Activated naive CD8-positive, alpha-beta T cell treated with anti-CD3 and anti-CD28 coated beads, Interleukin-2, amount 50 U/mL, for 24 hours (primary cell): ENCODE measurements around the gene FADS6.

Source experiments
- ATAC-seq: fragments of 150-1000 bp; cut with Tn5 transposase; one replicate; pipeline ENCODE4 v1.10.0; 2021
- DNase-seq: peaks from one replicate; pipeline ENCODE4 v3.0.0; 2021
- H3K27ac Mint-ChIP-seq: one replicate; pipeline ENCODE4 v1.8.0; 2021; ENCODE audit warnings: mild to moderate bottlenecking, mixed read lengths
- H3K27me3 Mint-ChIP-seq: one replicate; pipeline ENCODE4 v1.8.0; 2021; ENCODE audit warnings: mixed read lengths
- H3K36me3 Mint-ChIP-seq: one replicate; pipeline ENCODE4 v1.8.0; 2021; ENCODE audit warnings: low read depth, mixed read lengths
- H3K4me1 Mint-ChIP-seq: one replicate; pipeline ENCODE4 v1.8.0; 2021; ENCODE audit warnings: mixed read lengths
- H3K4me3 Mint-ChIP-seq: one replicate; pipeline ENCODE4 v1.8.0; 2021; ENCODE audit warnings: mild to moderate bottlenecking, moderate library complexity, mixed read lengths
- H3K9me3 Mint-ChIP-seq: one replicate; pipeline ENCODE4 v1.8.0; 2021; ENCODE audit warnings: mixed read lengths

The FADS6 gene

DNA sequence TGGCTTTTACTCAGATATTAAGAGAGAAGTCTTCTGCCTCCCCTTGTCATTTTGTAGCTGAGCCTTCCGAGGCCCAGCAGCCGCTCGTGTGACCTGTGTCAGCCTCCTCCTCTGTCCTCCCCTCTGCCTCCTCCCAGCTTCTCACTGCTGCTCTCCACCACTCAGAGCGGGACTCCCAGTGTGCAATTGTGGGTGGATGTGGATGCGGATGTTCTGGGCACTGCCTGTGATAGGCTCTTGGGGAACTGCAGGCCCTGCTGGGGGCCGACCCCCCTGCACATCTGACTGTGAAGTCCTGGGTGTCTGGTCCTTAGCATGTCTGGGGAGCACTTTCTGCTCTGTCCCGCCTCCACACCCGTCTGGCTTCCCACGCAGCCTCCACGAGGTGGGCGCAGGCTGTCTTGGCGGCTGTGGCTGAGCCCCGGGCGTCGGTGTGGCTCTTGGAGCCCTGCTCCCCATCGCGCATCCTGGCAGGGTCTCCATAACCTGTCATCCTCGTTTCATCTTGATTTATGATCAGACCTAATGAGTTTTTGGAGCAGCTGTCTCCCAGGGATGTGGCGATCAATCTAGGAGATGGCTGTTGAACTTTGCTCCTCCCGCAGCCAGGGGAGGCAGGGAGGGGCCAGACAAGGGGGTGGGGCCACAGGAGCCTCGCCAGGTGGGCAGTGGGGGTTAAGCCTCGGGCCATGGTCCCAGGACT is 61.8 kb downstream of the FADS6 start:
- DNase-seq (no peak), ATAC-seq (no peak)
- Mint-ChIP-seq H3K27ac (no peak overlapping the region), H3K9me3 (no peaks in the 10 kb centered on the region), H3K4me1 (peaks cover 2% of the 10 kb centered on the region), H3K27me3 (no peaks in the 10 kb centered on the region), H3K4me3 (no peak overlapping the region), H3K36me3 (peaks cover 7% of the 10 kb centered on the region)

DNA sequence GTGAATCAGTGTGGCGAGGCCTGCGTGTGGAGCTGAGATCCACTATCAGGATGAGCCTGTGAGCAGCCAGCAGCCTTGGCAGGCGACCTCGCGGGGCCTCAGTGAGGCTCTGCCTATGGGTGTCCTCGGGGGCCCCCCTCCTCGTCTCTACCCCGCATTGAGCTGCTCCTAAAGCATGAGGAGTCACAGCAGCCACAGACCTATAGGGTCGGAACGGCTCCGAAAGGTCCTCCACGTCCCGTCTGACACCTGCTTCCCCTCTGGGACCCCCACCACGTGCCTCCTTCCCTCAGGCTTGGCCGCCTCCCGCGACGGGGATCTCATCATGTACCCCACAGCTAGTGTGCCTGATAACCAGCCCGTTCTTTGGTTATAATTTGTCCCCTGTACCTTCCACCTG is 62.6 kb downstream of the FADS6 start:
- H3K4me3 Mint-ChIP-seq = no peak overlapping the region
- H3K9me3 Mint-ChIP-seq = no peaks in the 10 kb centered on the region
- DNase-seq = no peak
- H3K36me3 Mint-ChIP-seq = peaks cover 2% of the 10 kb centered on the region
- H3K4me1 Mint-ChIP-seq = peaks cover 2% of the 10 kb centered on the region
- no peak overlapping the region for H3K27ac Mint-ChIP-seq
- no peaks in the 10 kb centered on the region for H3K27me3 Mint-ChIP-seq
- ATAC-seq = no peak

DNA sequence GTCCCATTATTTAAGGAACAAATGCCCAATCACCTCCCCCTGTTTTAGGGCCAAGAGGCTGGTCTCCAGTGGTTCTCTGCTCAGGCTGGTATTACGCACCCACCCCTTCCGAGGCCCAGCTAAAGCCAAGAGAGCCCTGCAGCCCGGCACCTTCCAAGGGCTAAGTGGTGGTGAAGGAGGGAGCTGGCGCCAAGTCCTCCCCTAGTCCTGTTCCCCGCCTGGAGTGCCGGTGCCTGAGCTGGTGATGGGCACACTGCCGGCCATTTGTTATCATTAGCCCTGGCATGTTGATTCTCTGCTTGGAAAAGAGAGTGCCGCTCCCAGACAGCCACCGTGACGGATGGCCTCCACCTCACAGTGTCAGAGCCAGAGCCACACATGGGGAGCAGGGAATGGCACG is 65.6 kb downstream of the FADS6 start:
- no peak overlapping the region for H3K27ac Mint-ChIP-seq
- no peaks in the 10 kb centered on the region for H3K4me1 Mint-ChIP-seq
- H3K4me3 Mint-ChIP-seq = no peak overlapping the region
- peaks cover 2% of the 10 kb centered on the region for H3K36me3 Mint-ChIP-seq
- no peak for ATAC-seq
- H3K27me3 Mint-ChIP-seq = no peaks in the 10 kb centered on the region
- no peak for DNase-seq
- H3K9me3 Mint-ChIP-seq = no peaks in the 10 kb centered on the region
